Immature natural killer cell (primary cell): ENCODE results near the gene LACRT. TPM values are rescaled to one million over a fixed set of nuclear protein-coding genes. Genes with fewer than 3 reads are reported as not detected.
"Not testable (repeated sequence)": the region's sequence is repeated elsewhere in the genome, so short reads cannot be mapped to it uniquely, and the experiment has no call there.

ENCODE experiments used
- DNase-seq, 3 donors: peaks; one replicate each; pipeline ENCODE4 v3.0.0; 2022; ENCODE audit warnings: mixed read lengths in 1 of 3
- H3K27ac Mint-ChIP-seq, 6 donors: one replicate each; pipeline ENCODE4 v1.8.0; 2020; ENCODE audit warnings: mixed read lengths in 6 of 6, mild to moderate bottlenecking in 5 of 6, inconsistent platforms in 4 of 6, moderate library complexity in 3 of 6
- H3K27me3 Mint-ChIP-seq, 3 donors: one replicate each; pipeline ENCODE4 v1.8.0; 2020 to 2021; ENCODE audit warnings: low read depth in 3 of 3, mild to moderate bottlenecking in 3 of 3, mixed read lengths in 3 of 3, moderate library complexity in 3 of 3, inconsistent platforms in 1 of 3
- H3K36me3 Mint-ChIP-seq, 3 donors: one replicate each; pipeline ENCODE4 v1.8.0; 2020; ENCODE audit warnings: mixed read lengths in 3 of 3, inconsistent platforms in 2 of 3, mild to moderate bottlenecking in 2 of 3
- H3K4me1 Mint-ChIP-seq, 2 donors: one replicate each; pipeline ENCODE4 v1.8.0; 2020; ENCODE audit warnings: inconsistent platforms in 2 of 2, mild to moderate bottlenecking in 2 of 2, mixed read lengths in 2 of 2, moderate library complexity in 1 of 2
- H3K4me3 Mint-ChIP-seq, 5 donors: one replicate each; pipeline ENCODE4 v1.8.0; 2020; ENCODE audit warnings: mild to moderate bottlenecking in 5 of 5, mixed read lengths in 5 of 5, inconsistent platforms in 3 of 5, moderate library complexity in 3 of 5
- H3K9me3 Mint-ChIP-seq, 6 donors: one replicate each; pipeline ENCODE4 v1.8.0; 2020; ENCODE audit warnings: mild to moderate bottlenecking in 6 of 6, mixed read lengths in 6 of 6, inconsistent platforms in 4 of 6, moderate library complexity in 3 of 6
- polyA plus RNA-seq, 3 donors: library from polyadenylated mRNA; unstranded; fragments of 300-500 nt; fragmentation: Illumina TruSeq; gene quantifications; one replicate each; pipeline ENCODE4 v1.2.3, GENCODE V29; 2021

Gene LACRT, protein sequence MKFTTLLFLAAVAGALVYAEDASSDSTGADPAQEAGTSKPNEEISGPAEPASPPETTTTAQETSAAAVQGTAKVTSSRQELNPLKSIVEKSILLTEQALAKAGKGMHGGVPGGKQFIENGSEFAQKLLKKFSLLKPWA
- not detected for polyA plus RNA-seq

DNA sequence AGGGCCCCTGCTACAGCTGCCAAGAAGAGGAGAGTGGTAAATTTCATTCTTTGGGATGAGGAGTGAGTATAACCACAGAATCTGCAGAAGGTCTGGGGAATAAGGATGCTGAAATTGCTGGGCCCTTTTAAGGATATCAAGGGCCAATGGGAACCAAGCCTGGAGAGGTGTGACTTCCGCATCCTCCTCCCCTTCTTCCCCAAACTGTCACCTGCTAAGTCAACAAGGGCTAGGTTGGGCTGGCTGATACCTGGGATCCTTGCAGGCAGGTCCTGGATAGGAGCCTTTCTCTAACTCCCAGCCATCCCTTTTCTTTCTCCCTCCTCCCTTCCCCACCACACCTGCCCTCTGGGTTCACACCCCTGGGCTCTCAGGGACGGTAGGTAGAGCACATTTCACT is at the start of gene LACRT:
Gene LACRT, minus strand, starts transcription at position 101 of the 400 bp plus-strand sequence. Its CDS starts 54 bp downstream, at position 47.
- DNase-seq = no peak
- no peaks in the 10 kb centered on the region for H3K4me1 Mint-ChIP-seq
- H3K27ac Mint-ChIP-seq = no peak within 1 kb of the TSS
- peaks cover 0 to 13% (median 8%) of the 10 kb centered on the region in 3 donors for H3K27me3 Mint-ChIP-seq
- no peaks in the 10 kb centered on the region for H3K36me3 Mint-ChIP-seq
- H3K9me3 Mint-ChIP-seq = no peaks in the 10 kb centered on the region
- no peak within 1 kb of the TSS for H3K4me3 Mint-ChIP-seq

GRCh38 chr12:54683398-54683797 is 48.7 kb upstream of the LACRT start:
- Mint-ChIP-seq H3K4me3 (no peak overlapping the region), H3K4me1 (no peaks in the 10 kb centered on the region), H3K9me3 (no peaks in the 10 kb centered on the region), H3K36me3 (no peaks in the 10 kb centered on the region), H3K27ac (no peak overlapping the region), H3K27me3 (peaks cover 0 to 21% (median 4%) of the 10 kb centered on the region in 3 donors)
- DNase-seq = no peak

GRCh38 chr12:54682674-54683073 is 48.0 kb upstream of the LACRT start:
- no peaks in the 10 kb centered on the region for H3K4me1 Mint-ChIP-seq
- peaks cover 0 to 17% (median 7%) of the 10 kb centered on the region in 3 donors for H3K27me3 Mint-ChIP-seq
- no peaks in the 10 kb centered on the region for H3K9me3 Mint-ChIP-seq
- no peaks in the 10 kb centered on the region for H3K36me3 Mint-ChIP-seq
- no peak overlapping the region for H3K27ac Mint-ChIP-seq
- no peak overlapping the region for H3K4me3 Mint-ChIP-seq
- no peak for DNase-seq

DNA sequence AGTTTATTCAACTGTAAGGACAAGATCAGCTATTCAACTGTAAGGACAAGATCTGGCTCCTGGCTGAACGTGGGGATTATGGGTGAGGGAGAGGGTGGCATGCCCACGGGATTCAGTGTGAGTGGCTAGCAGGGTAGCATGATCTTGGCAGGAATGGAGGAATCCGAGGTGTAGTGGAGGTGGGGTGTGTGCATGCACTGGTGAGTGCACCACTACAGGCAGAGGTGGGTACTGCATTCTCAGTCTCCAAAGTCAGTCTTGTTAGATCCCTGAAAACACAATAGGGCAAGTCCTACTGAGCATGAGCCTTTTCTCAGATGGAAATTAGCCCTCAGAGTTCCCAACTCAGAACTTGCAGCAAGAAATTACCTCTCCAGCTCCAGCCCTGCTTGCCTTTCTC is 45.7 kb upstream of the LACRT start:
- Mint-ChIP-seq H3K27me3 (peaks cover 3 to 17% (median 8%) of the 10 kb centered on the region in 3 donors), H3K4me3 (no peak overlapping the region), H3K4me1 (no peaks in the 10 kb centered on the region), H3K36me3 (no peaks in the 10 kb centered on the region), H3K27ac (no peak overlapping the region), H3K9me3 (no peaks in the 10 kb centered on the region)
- peak in 1 of 3 donors; percentile 3 for DNase-seq

DNA sequence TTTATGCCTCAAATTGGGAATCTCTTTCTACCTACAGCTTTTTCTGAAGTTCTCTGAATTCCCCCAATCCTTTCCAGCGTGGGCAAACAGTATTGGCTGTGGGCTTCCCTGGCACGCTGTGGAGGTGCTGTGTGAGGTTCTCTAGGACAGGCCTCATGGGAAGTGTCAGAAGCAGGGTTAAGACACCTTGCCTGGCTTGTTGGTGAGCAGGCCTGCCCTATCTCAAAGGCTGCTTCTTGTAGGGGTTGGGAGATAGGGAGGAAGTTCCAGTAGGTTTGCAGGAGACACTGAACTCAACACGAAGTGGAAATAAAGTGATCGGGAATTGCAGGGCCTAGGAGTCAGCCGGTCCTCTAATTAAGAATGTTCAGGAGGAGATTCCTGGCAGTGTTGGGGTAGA is 43.4 kb upstream of the LACRT start:
- no peaks in the 10 kb centered on the region for H3K4me1 Mint-ChIP-seq
- no peaks in the 10 kb centered on the region for H3K9me3 Mint-ChIP-seq
- H3K4me3 Mint-ChIP-seq = no peak overlapping the region
- H3K27me3 Mint-ChIP-seq = peaks cover 3 to 10% (median 7%) of the 10 kb centered on the region in 3 donors
- H3K27ac Mint-ChIP-seq = no peak overlapping the region
- H3K36me3 Mint-ChIP-seq = no peaks in the 10 kb centered on the region
- DNase-seq = no peak

DNA sequence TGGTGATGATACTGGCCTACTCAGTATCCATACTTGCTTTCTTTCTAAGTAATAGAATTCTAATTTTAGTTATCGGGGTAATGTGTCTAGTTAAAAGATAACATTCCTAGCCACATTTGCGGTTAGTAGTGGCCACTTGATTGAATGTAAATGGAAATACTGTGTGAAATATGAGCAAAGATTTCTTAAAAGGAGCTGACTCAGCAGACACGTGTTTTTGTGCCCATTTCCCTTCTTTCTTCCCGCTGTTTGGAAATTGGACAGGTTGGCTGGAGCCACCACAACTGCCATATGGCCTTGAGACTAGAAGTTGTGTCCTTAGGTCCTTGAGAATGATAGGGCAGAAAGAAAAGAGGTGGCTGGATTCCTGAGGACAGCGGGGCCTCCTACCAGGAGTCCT is 33.2 kb upstream of the LACRT start:
- no peak for DNase-seq
- Mint-ChIP-seq H3K36me3 (no peaks in the 10 kb centered on the region), H3K4me1 (no peaks in the 10 kb centered on the region), H3K9me3 (no peaks in the 10 kb centered on the region), H3K27ac (no peak overlapping the region), H3K4me3 (no peak overlapping the region), H3K27me3 (peaks cover 6 to 11% (median 8%) of the 10 kb centered on the region in 3 donors)

- Mint-ChIP-seq H3K4me3 (no peak overlapping the region), H3K36me3 (no peaks in the 10 kb centered on the region), H3K27me3 (peaks cover 3 to 5% (median 4%) of the 10 kb centered on the region in 3 donors), H3K27ac (no peak overlapping the region), H3K4me1 (no peaks in the 10 kb centered on the region), H3K9me3 (no peaks in the 10 kb centered on the region)
- no peak for DNase-seq
Observed at GRCh38 chr12:54666008-54666407, 31.3 kb upstream of the LACRT start.

GRCh38 chr12:54665022-54665635 is 30.4 kb upstream of the LACRT start:
- H3K4me3 Mint-ChIP-seq, H3K9me3 Mint-ChIP-seq, DNase-seq, H3K27ac Mint-ChIP-seq, H3K4me1 Mint-ChIP-seq, H3K27me3 Mint-ChIP-seq, H3K36me3 Mint-ChIP-seq: not testable (repeated sequence)

DNA sequence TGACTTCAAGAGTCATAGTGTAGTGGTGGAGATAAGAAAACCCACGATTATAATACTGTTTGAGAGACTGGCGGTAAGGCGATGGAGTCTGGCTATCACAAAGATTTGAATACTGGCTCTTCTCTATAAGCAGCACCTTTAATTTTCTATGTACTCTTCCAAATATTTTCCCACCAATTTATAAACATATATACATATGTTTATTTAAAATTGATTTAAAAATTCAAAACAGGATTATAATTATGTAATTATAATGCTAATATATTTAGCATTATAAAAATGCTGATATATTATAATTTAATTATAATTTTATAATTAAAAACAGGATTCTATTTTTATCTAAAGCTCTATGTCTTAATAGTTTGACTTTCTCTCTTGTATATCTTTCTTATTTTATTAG is 28.9 kb upstream of the LACRT start:
- Mint-ChIP-seq H3K9me3 (no peaks in the 10 kb centered on the region), H3K36me3 (no peaks in the 10 kb centered on the region), H3K4me1 (no peaks in the 10 kb centered on the region), H3K4me3 (no peak overlapping the region), H3K27me3 (peaks cover 4 to 8% (median 6%) of the 10 kb centered on the region in 3 donors), H3K27ac (no peak overlapping the region)
- DNase-seq = no peak

- Mint-ChIP-seq H3K27me3 (peaks cover 6 to 9% (median 6%) of the 10 kb centered on the region in 3 donors), H3K4me3 (no peak overlapping the region), H3K27ac (no peak overlapping the region), H3K4me1 (no peaks in the 10 kb centered on the region), H3K9me3 (no peaks in the 10 kb centered on the region), H3K36me3 (no peaks in the 10 kb centered on the region)
- DNase-seq = no peak
Observed at GRCh38 chr12:54662026-54662425, 27.3 kb upstream of the LACRT start.

DNA sequence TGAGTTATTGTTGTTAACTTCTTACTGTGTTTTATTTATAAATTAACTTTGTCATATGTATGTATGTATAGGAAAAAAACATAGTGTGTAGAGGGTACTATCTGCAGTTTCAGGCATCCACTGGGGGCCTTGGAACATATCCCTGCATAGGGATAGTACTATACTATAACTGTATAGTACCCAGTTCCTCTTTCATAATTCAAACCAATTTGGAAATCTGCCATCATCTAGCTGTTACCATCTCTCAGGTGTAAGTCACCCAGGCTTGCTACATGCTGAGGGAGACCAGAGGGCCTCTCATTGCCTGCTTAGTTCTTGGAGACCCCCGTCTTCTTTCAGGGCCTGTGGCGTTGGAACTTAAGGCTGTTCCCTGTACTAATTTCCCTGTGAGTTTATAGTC is 26.4 kb upstream of the LACRT start:
- Mint-ChIP-seq H3K4me1 (no peaks in the 10 kb centered on the region), H3K27me3 (peaks cover 4 to 7% (median 5%) of the 10 kb centered on the region in 3 donors), H3K4me3 (no peak overlapping the region), H3K36me3 (no peaks in the 10 kb centered on the region), H3K27ac (no peak overlapping the region), H3K9me3 (no peaks in the 10 kb centered on the region)
- DNase-seq = no peak

DNA sequence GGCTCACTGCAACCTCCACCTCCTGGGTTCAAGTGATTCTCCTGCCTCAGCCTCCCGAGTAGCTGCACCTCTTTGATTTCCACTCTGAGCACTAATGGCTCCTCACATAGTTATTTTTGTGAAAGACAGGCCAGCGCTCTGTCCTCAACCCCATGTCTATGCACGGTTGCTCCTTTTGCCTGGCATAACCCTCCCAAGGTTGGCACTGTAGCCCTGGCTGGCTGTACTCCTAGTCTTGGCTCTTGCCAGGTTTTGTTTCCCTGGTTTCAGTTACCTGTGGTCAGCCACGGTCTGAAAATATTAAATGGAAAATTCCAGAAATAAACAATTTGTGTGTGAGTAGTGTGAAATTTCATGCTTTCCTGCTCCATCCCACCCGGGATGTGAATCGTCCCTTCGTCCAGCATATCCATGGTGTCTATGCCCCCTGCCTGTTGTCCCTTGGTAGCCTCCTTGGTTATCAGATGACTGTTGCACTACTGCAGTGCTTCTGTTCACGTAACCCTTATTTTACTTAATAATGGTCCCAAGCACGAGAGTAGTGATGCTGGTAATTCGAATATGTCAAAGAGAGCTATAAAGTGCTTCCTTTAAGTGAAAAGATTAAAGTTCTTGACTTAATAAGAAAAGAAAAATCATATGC is 25.7 kb upstream of the LACRT start:
- Mint-ChIP-seq H3K4me1 (no peaks in the 10 kb centered on the region), H3K36me3 (no peaks in the 10 kb centered on the region), H3K27ac (no peak overlapping the region), H3K9me3 (no peaks in the 10 kb centered on the region), H3K4me3 (no peak overlapping the region), H3K27me3 (peaks cover 2 to 7% (median 5%) of the 10 kb centered on the region in 3 donors)
- DNase-seq = no peak

- Mint-ChIP-seq H3K27ac (no peak overlapping the region), H3K4me3 (no peak overlapping the region), H3K36me3 (no peaks in the 10 kb centered on the region), H3K27me3 (peaks cover 2 to 7% (median 5%) of the 10 kb centered on the region in 3 donors), H3K4me1 (no peaks in the 10 kb centered on the region), H3K9me3 (no peaks in the 10 kb centered on the region)
- peak in 2 of 3 donors; percentile 10 to 17 for DNase-seq
Observed at GRCh38 chr12:54658306-54659264, 23.9 kb upstream of the LACRT start.
